H9 (cell line): ENCODE data around the gene KCND2. TPM values are rescaled to one million over a fixed set of nuclear protein-coding genes. Genes with fewer than 3 reads are reported as not detected.

ENCODE experiments used
- DNase-seq: peaks from one replicate; pipeline ENCODE4 v3.0.0-alpha.2; 2017
- H2AFZ ChIP-seq: one replicate; pipeline ENCODE4 v1.6.1; 2013; ENCODE audit warnings: mild to moderate bottlenecking, low read length, control low read depth, moderate library complexity
- H2AK5ac ChIP-seq: 2 replicates; pipeline ENCODE4 v1.6.1; 2013; ENCODE audit warnings: low read length, control low read depth, mixed read lengths; ENCODE audit not compliant: insufficient read length
- H2BK120ac ChIP-seq: one replicate; pipeline ENCODE4 v1.6.1; 2013; ENCODE audit warnings: low read depth, mild to moderate bottlenecking, low read length, control low read depth, inconsistent platforms; ENCODE audit not compliant: poor library complexity, severe bottlenecking
- H2BK12ac ChIP-seq: 2 replicates; pipeline ENCODE4 v1.6.1; 2013; ENCODE audit warnings: low read length, control low read depth, mixed read lengths, low read depth; ENCODE audit not compliant: insufficient read length
- H2BK15ac ChIP-seq: 2 replicates; pipeline ENCODE4 v1.6.1; 2013; ENCODE audit warnings: low read depth, low read length, control low read depth
- H2BK20ac ChIP-seq: one replicate; pipeline ENCODE4 v1.6.1; 2013; ENCODE audit warnings: low read depth, mild to moderate bottlenecking, low read length, control low read depth, inconsistent platforms; ENCODE audit not compliant: poor library complexity, severe bottlenecking
- H2BK5ac ChIP-seq: 2 replicates; pipeline ENCODE4 v1.6.1; 2013; ENCODE audit warnings: low read length, control low read depth, mixed read lengths; ENCODE audit not compliant: insufficient read length
- H3K14ac ChIP-seq: 2 replicates; pipeline ENCODE4 v1.6.1; 2013; ENCODE audit warnings: low read length, control low read depth; ENCODE audit not compliant: insufficient read depth
- H3K18ac ChIP-seq: 2 replicates; pipeline ENCODE4 v1.6.1; 2013; ENCODE audit warnings: low read depth, mild to moderate bottlenecking, mixed read lengths, low read length, control low read depth; ENCODE audit not compliant: insufficient read length
- H3K23ac ChIP-seq: 2 replicates; pipeline ENCODE4 v1.6.1; 2013; ENCODE audit warnings: low read length, control low read depth, mixed read lengths, low read depth; ENCODE audit not compliant: insufficient read length
- H3K23me2 ChIP-seq: 2 replicates; pipeline ENCODE4 v1.6.1; 2013; ENCODE audit warnings: low read depth, mild to moderate bottlenecking, mixed read lengths, low read length, control low read depth; ENCODE audit not compliant: insufficient read length, poor library complexity, severe bottlenecking
- H3K27ac ChIP-seq: 2 replicates; pipeline ENCODE4 v1.5.1; 2013; ENCODE audit warnings: low read length, control low read depth, mixed read lengths, low read depth; ENCODE audit not compliant: insufficient read length
- H3K27me3 ChIP-seq: 2 replicates; pipeline ENCODE4 v1.6.1; 2013; ENCODE audit warnings: low read length, control low read depth, inconsistent platforms; ENCODE audit not compliant: insufficient read depth
- H3K4ac ChIP-seq: 2 replicates; pipeline ENCODE4 v1.6.1; 2013; ENCODE audit warnings: low read depth, mild to moderate bottlenecking, control low read depth, inconsistent platforms, low read length, moderate library complexity
- H3K4me1 ChIP-seq: 2 replicates; pipeline ENCODE4 v1.6.1; 2013; ENCODE audit warnings: low read length, control low read depth, inconsistent platforms; ENCODE audit not compliant: insufficient read depth
- H3K4me2 ChIP-seq: 2 replicates; pipeline ENCODE4 v1.6.1; 2013; ENCODE audit warnings: low read length, control low read depth, mixed read lengths; ENCODE audit not compliant: insufficient read length, insufficient read depth
- H3K56ac ChIP-seq: 2 replicates; pipeline ENCODE4 v1.6.1; 2013; ENCODE audit warnings: low read depth, mild to moderate bottlenecking, mixed read lengths, low read length, control low read depth; ENCODE audit not compliant: insufficient read length
- H3K79me1 ChIP-seq: 2 replicates; pipeline ENCODE4 v1.6.1; 2013; ENCODE audit warnings: low read depth, mild to moderate bottlenecking, moderate library complexity, low read length, control low read depth, inconsistent platforms; ENCODE audit not compliant: insufficient read depth, poor library complexity, severe bottlenecking
- H3K79me2 ChIP-seq: 2 replicates; pipeline ENCODE4 v1.6.1; 2013; ENCODE audit warnings: low read length, control low read depth, inconsistent platforms; ENCODE audit not compliant: insufficient read depth
- H3K9ac ChIP-seq: 2 replicates; pipeline ENCODE4 v1.6.1; 2013; ENCODE audit warnings: low read length, control low read depth, mixed read lengths; ENCODE audit not compliant: insufficient read length; ENCODE audit errors: extremely low read depth
- H3K9me3 ChIP-seq: one replicate; pipeline ENCODE4 v1.6.1; 2013; ENCODE audit warnings: low read depth, low read length, inconsistent platforms; ENCODE audit not compliant: control insufficient read depth
- H3T11ph ChIP-seq: one replicate; pipeline ENCODE4 v1.6.1; 2013; ENCODE audit warnings: mild to moderate bottlenecking, low read length, control low read depth, inconsistent platforms
- H4K20me1 ChIP-seq: one replicate; pipeline ENCODE4 v1.6.1; 2013; ENCODE audit not compliant: control insufficient read depth, insufficient read length, insufficient read depth
- H4K5ac ChIP-seq: 2 replicates; pipeline ENCODE4 v1.6.1; 2013; ENCODE audit warnings: low read depth, mild to moderate bottlenecking, mixed read lengths, low read length, control low read depth; ENCODE audit not compliant: insufficient read length
- H4K8ac ChIP-seq: replicated peaks from 2 replicates; pipeline ENCODE4 v1.6.1; 2013; ENCODE audit warnings: low read length, control low read depth, mixed read lengths, low read depth; ENCODE audit not compliant: insufficient read length
- H4K91ac ChIP-seq: 2 replicates; pipeline ENCODE4 v1.6.1; 2013; ENCODE audit warnings: low read depth, mild to moderate bottlenecking, moderate library complexity, mixed read lengths, low read length, control low read depth; ENCODE audit not compliant: insufficient read length
- H3K27ac Mint-ChIP-seq, 3 experiments: 2 replicates in 2 of 3; 3 replicates in 1 of 3; pipeline ENCODE4 v1.8.0; 2020 to 2021; ENCODE audit warnings: mixed read lengths in 3 of 3, mild to moderate bottlenecking in 1 of 3, moderate library complexity in 1 of 3
- H3K27me3 Mint-ChIP-seq: 2 replicates; pipeline ENCODE4 v1.8.0; 2021; ENCODE audit warnings: low read depth, mild to moderate bottlenecking, moderate library complexity, mixed read lengths
- H3K36me3 Mint-ChIP-seq, 3 experiments: 2 replicates in 2 of 3; 3 replicates in 1 of 3; pipeline ENCODE4 v1.8.0; 2020 to 2021; ENCODE audit warnings: low read depth in 3 of 3, mixed read lengths in 3 of 3; ENCODE audit not compliant: insufficient read depth in 1 of 3
- H3K4me1 Mint-ChIP-seq, 2 experiments: 2 replicates each; pipeline ENCODE4 v1.8.0; 2020; ENCODE audit warnings: mixed read lengths in 2 of 2
- H3K4me3 Mint-ChIP-seq, 2 experiments: 2 replicates in 1 of 2; 3 replicates in 1 of 2; pipeline ENCODE4 v1.8.0; 2020 to 2021; ENCODE audit warnings: mild to moderate bottlenecking in 2 of 2, mixed read lengths in 2 of 2, moderate library complexity in 1 of 2
- H3K9me3 Mint-ChIP-seq, 2 experiments: 2 replicates in 1 of 2; 3 replicates in 1 of 2; pipeline ENCODE4 v1.8.0; 2020; ENCODE audit warnings: mild to moderate bottlenecking in 2 of 2, mixed read lengths in 2 of 2, moderate library complexity in 1 of 2
- WGBS: extraction: QIAGEN DNeasy Blood & Tissue Kit; methylation state at CpG from one replicate; pipeline ENCODE4 v1.1.7; 2013; ENCODE audit warnings: missing lambda C conversion rate, low lambda C conversion rate, mixed read lengths; ENCODE audit not compliant: insufficient read length; ENCODE audit errors: extremely low coverage; 5-methylcytosine and 5-hydroxymethylcytosine counted together
- total RNA-seq: library from RNA; stranded (reverse); gene quantifications from 2 replicates; pipeline ENCODE4 v1.2.1, GENCODE V29; 2021
- TF ChIP-seq, protein P1 (sequence below): fragments of 200-600 bp; sonication (generic); conservative IDR thresholded peaks from 3 replicates; pipeline ENCODE4 v1.8.0; 2021; ENCODE audit warnings: antibody characterized with exemption, mild to moderate bottlenecking

The KCND2 gene
- total RNA-seq, 1 experiment from 2014 or later = 6.4 TPM

DNA sequence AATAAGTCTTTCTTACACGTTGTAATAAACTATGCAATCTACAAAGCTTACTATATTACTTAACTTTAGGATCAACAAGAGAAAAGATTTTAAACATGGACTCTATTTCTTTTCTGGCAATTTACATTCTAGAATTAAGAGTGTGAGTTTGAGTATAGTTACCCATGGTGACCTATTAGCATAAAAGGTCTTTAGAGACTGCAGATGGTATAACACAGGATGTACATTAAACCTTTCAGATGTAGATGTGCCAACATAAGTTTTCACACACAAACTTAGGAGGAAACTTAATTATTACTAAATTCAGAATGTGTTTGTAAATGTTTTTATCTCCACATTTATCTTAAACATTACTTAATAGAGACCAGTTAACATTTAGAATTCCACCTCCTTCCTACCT is 54.1 kb downstream of the KCND2 start:
- Histone ChIP-seq H2BK15ac (no peak overlapping the region), H2AK5ac (no peak overlapping the region), H3K23me2 (no peaks in the 10 kb centered on the region), H3T11ph (no peak overlapping the region), H2BK20ac (no peak overlapping the region), H3K4me2 (no peak overlapping the region), H3K56ac (no peak overlapping the region), H4K8ac (no peak overlapping the region), H3K79me1 (no peaks in the 10 kb centered on the region), H3K79me2 (no peaks in the 10 kb centered on the region), H3K9me3 (no peaks in the 10 kb centered on the region), H3K27ac (no peak overlapping the region), H3K18ac (no peak overlapping the region), H3K27me3 (no peaks in the 10 kb centered on the region), H3K4me1 (no peaks in the 10 kb centered on the region), H3K4ac (no peak overlapping the region), H2AFZ (no peak overlapping the region), H4K20me1 (no peaks in the 10 kb centered on the region), H3K23ac (no peak overlapping the region), H4K5ac (no peak overlapping the region), H2BK5ac (no peak overlapping the region), H2BK12ac (no peak overlapping the region), H3K14ac (no peak overlapping the region), H4K91ac (no peak overlapping the region), H3K9ac (no peak overlapping the region), H2BK120ac (no peak overlapping the region)
- no peaks in the 10 kb centered on the region for H3K27me3 Mint-ChIP-seq
- H3K36me3 Mint-ChIP-seq = 0 out of 7 replicates have a peak, but pooled peaks cover 0 to 1% (median 0%) of the 10 kb centered on the region in 3 experiments
- no peaks in the 10 kb centered on the region for H3K4me1 Mint-ChIP-seq
- no peak for DNase-seq
- TF ChIP-seq, protein P1, sequence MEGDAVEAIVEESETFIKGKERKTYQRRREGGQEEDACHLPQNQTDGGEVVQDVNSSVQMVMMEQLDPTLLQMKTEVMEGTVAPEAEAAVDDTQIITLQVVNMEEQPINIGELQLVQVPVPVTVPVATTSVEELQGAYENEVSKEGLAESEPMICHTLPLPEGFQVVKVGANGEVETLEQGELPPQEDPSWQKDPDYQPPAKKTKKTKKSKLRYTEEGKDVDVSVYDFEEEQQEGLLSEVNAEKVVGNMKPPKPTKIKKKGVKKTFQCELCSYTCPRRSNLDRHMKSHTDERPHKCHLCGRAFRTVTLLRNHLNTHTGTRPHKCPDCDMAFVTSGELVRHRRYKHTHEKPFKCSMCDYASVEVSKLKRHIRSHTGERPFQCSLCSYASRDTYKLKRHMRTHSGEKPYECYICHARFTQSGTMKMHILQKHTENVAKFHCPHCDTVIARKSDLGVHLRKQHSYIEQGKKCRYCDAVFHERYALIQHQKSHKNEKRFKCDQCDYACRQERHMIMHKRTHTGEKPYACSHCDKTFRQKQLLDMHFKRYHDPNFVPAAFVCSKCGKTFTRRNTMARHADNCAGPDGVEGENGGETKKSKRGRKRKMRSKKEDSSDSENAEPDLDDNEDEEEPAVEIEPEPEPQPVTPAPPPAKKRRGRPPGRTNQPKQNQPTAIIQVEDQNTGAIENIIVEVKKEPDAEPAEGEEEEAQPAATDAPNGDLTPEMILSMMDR = no peak
- no peak overlapping the region for H3K27ac Mint-ChIP-seq
- no peak overlapping the region for H3K4me3 Mint-ChIP-seq
- WGBS = no CpG with 5 or more reads among the region's 1 CpG
- no peaks in the 10 kb centered on the region; a peak in 1 of 5 replicates for H3K9me3 Mint-ChIP-seq
